ENCODE results near the gene HMGCS1. TPM values are rescaled to one million over a fixed set of nuclear protein-coding genes. Genes with fewer than 3 reads are reported as not detected.
A peak's percentile ranks its signal among the peaks of the same experiment; 100 is the strongest.

The HMGCS1 gene
- polyA plus RNA-seq, 3 donors: 6.0 to 10.9 (median 7.8) TPM

- H3K27ac ChIP-seq (ENCODE audit: low read depth in 1 of 2, low read length in 2 of 2): no peak overlapping the region
- no peak overlapping the region for H3K9ac ChIP-seq (ENCODE audit: insufficient read depth, low read length, poor library complexity, severe bottlenecking)
- intact Hi-C loops (cut with micrococcal nuclease): no loop called here
- no peaks in the 10 kb centered on the region for H3K4me1 ChIP-seq (ENCODE audit: control insufficient read depth in 1 of 2, insufficient read depth in 2 of 2, low read length in 2 of 2)
- no peaks in the 10 kb centered on the region for H3K4me1 Mint-ChIP-seq
- H4K20me1 ChIP-seq (ENCODE audit: insufficient read depth, low read length): no peaks in the 10 kb centered on the region
- no peak overlapping the region for H3K4me3 ChIP-seq (replicated peaks in 1 of 3; ENCODE audit: low read depth in 2 of 3, low read length in 3 of 3)
- no peaks in the 10 kb centered on the region for H3K9me3 ChIP-seq (replicated peaks in 1 of 2; ENCODE audit: control insufficient read depth in 1 of 2, insufficient read depth in 1 of 2, low read length in 2 of 2)
- H2AFZ ChIP-seq (ENCODE audit: insufficient read depth, low read depth, low read length, poor library complexity, severe bottlenecking): no peak overlapping the region
- H3K9me3 Mint-ChIP-seq: peaks cover 2 to 15% (median 9%) of the 10 kb centered on the region in 7 donors
- H3K36me3 Mint-ChIP-seq: no peaks in the 10 kb centered on the region
- no peak overlapping the region for H3K27ac Mint-ChIP-seq
- peaks cover 0 to 4% (median 2%) of the 10 kb centered on the region in 3 donors for H3K27me3 Mint-ChIP-seq (ENCODE audit: low read depth in 3 of 3)
- no peaks in the 10 kb centered on the region for H3K27me3 ChIP-seq (ENCODE audit: control insufficient read depth in 2 of 2, insufficient read depth in 2 of 2, low read length in 2 of 2)
- WGBS (ENCODE audit: insufficient coverage): 100% methylated on average over 2 of the region's 4 CpGs
- no peak overlapping the region for H3K4me2 ChIP-seq (replicated peaks; ENCODE audit: extremely low read depth, low read length, poor library complexity, severe bottlenecking)
- no peaks in the 10 kb centered on the region for H3K79me2 ChIP-seq (ENCODE audit: insufficient read depth, low read length)
- H3K4me3 Mint-ChIP-seq: no peak overlapping the region
- no peaks in the 10 kb centered on the region for H3K36me3 ChIP-seq (replicated peaks in 1 of 2; ENCODE audit: control insufficient read depth in 1 of 2, insufficient read depth in 2 of 2, low read length in 2 of 2)
- TF ChIP-seq CTCF (IDR thresholded peaks at IDR 0.05): no peak
- no peak for DNase-seq
These were observed 35.0 kb upstream of the HMGCS1 start for GRCh38 chr5:43348207-43348606.

- H3K27ac ChIP-seq (ENCODE audit: low read depth in 1 of 2, low read length in 2 of 2): no peak overlapping the region
- H3K36me3 Mint-ChIP-seq: peaks cover 3% of the 10 kb centered on the region in 2 donors
- no peak overlapping the region for H3K9ac ChIP-seq (ENCODE audit: insufficient read depth, low read length, poor library complexity, severe bottlenecking)
- H3K4me3 Mint-ChIP-seq: no peak overlapping the region
- H3K4me2 ChIP-seq (replicated peaks; ENCODE audit: extremely low read depth, low read length, poor library complexity, severe bottlenecking): no peak overlapping the region
- peaks cover 5 to 12% of the 10 kb centered on the region in 2 donors for H3K4me1 ChIP-seq (ENCODE audit: control insufficient read depth in 1 of 2, insufficient read depth in 2 of 2, low read length in 2 of 2)
- no peaks in the 10 kb centered on the region for H3K27me3 ChIP-seq (ENCODE audit: control insufficient read depth in 2 of 2, insufficient read depth in 2 of 2, low read length in 2 of 2)
- H3K9me3 ChIP-seq (replicated peaks in 1 of 2; ENCODE audit: control insufficient read depth in 1 of 2, insufficient read depth in 1 of 2, low read length in 2 of 2): peaks cover 33 to 39% of the 10 kb centered on the region in 2 donors
- intact Hi-C loops (cut with micrococcal nuclease): no loop called here
- H2AFZ ChIP-seq (ENCODE audit: insufficient read depth, low read depth, low read length, poor library complexity, severe bottlenecking): no peak overlapping the region
- peaks cover 29 to 64% (median 41%) of the 10 kb centered on the region in 7 donors for H3K9me3 Mint-ChIP-seq
- no peaks in the 10 kb centered on the region for H3K27me3 Mint-ChIP-seq (ENCODE audit: low read depth in 3 of 3)
- H3K36me3 ChIP-seq (replicated peaks in 1 of 2; ENCODE audit: control insufficient read depth in 1 of 2, insufficient read depth in 2 of 2, low read length in 2 of 2): no peaks in the 10 kb centered on the region
- H3K27ac Mint-ChIP-seq: peak overlapping the region in 1 of 7 donors; percentile 6
- H3K79me2 ChIP-seq (ENCODE audit: insufficient read depth, low read length): no peaks in the 10 kb centered on the region
- H3K4me3 ChIP-seq (replicated peaks in 1 of 3; ENCODE audit: low read depth in 2 of 3, low read length in 3 of 3): no peak overlapping the region
- DNase-seq: peak; percentile 60 to 82 (median 62)
- no peak for TF ChIP-seq CTCF (IDR thresholded peaks at IDR 0.05)
- no peaks in the 10 kb centered on the region for H4K20me1 ChIP-seq (ENCODE audit: insufficient read depth, low read length)
- peaks cover 11% of the 10 kb centered on the region for H3K4me1 Mint-ChIP-seq
- 11% methylated on average over 1 of the region's 1 CpG for WGBS (ENCODE audit: insufficient coverage)
These were observed 25.6 kb upstream of the HMGCS1 start for GRCh38 chr5:43338862-43339261.

Measured in CD14-positive monocyte (primary cell).